DMS 273 treated with DMSO at 0.1 percent for 48 hours (cell line): ENCODE data around the gene SEC24B.
"Not testable (repeated sequence)": the region's sequence is repeated elsewhere in the genome, so short reads cannot be mapped to it uniquely, and the experiment has no call there.

ENCODE experiments used
- DNase-seq: peaks from one replicate; lab custom pipeline; 2025; lab: John Stamatoyannopoulos, UW

SEC24B gene

GRCh38 chr4:109432696-109433095, 919 bp upstream of the SEC24B start:
- no peak for DNase-seq

GRCh38 chr4:109434007-109434971, 674 bp downstream of the SEC24B start:
- no peak for DNase-seq

GRCh38 chr4:109435635-109436034, 2.0 kb downstream of the SEC24B start:
- DNase-seq, result no peak

- no peak for DNase-seq
Measured at GRCh38 chr4:109436504-109436903, 2.9 kb downstream of the SEC24B start.

- DNase-seq, result no peak
Measured at GRCh38 chr4:109440948-109441347, 7.3 kb downstream of the SEC24B start.

GRCh38 chr4:109441862-109442458, 8.3 kb downstream of the SEC24B start:
- DNase-seq, result no peak

GRCh38 chr4:109444182-109444844, 10.7 kb downstream of the SEC24B start:
- DNase-seq, result no peak

GRCh38 chr4:109447278-109447677, 13.7 kb downstream of the SEC24B start:
- no peak for DNase-seq

GRCh38 chr4:109451544-109452273, 18.1 kb downstream of the SEC24B start:
- DNase-seq, result no peak

- not testable (repeated sequence) for DNase-seq
Measured at GRCh38 chr4:109453110-109453509, 19.5 kb downstream of the SEC24B start.

GRCh38 chr4:109462297-109462696, 28.7 kb downstream of the SEC24B start:
- no peak for DNase-seq

GRCh38 chr4:109462802-109463201, 29.2 kb downstream of the SEC24B start:
- DNase-seq, result no peak

- DNase-seq, result no peak
Measured at GRCh38 chr4:109465069-109465468, 31.5 kb downstream of the SEC24B start.

- no peak for DNase-seq
Measured at GRCh38 chr4:109469915-109470314, 36.3 kb downstream of the SEC24B start.

- no peak for DNase-seq
Measured at GRCh38 chr4:109472343-109472761, 38.7 kb downstream of the SEC24B start.

- no peak for DNase-seq
Measured at GRCh38 chr4:109473824-109474223, 40.2 kb downstream of the SEC24B start.

GRCh38 chr4:109486007-109486406, 52.4 kb downstream of the SEC24B start:
- no peak for DNase-seq

GRCh38 chr4:109494563-109494962, 60.9 kb downstream of the SEC24B start:
- no peak for DNase-seq

- no peak for DNase-seq
Measured at GRCh38 chr4:109495514-109495913, 61.9 kb downstream of the SEC24B start.

GRCh38 chr4:109496875-109497274, 63.3 kb downstream of the SEC24B start:
- DNase-seq, result no peak

- no peak for DNase-seq
Measured at GRCh38 chr4:109497511-109497910, 63.9 kb downstream of the SEC24B start.

- DNase-seq, result no peak
Measured at GRCh38 chr4:109499513-109499912, 65.9 kb downstream of the SEC24B start.
